Liver (tissue), 9 donors: Measurements from ENCODE around the gene NFKB2. TPM values are rescaled to one million over a fixed set of nuclear protein-coding genes. Genes with fewer than 3 reads are reported as not detected.

ENCODE experiments used
- DNase-seq: peaks from one replicate; pipeline ENCODE4 v3.0.0-alpha.2; 2017; ENCODE audit warnings: low spot score
- H3K27ac ChIP-seq, 2 donors: one replicate each; pipeline ENCODE4 v1.7.0; 2013; ENCODE audit warnings: inconsistent platforms in 2 of 2, low read length in 2 of 2, control low read depth in 1 of 2, low read depth in 1 of 2, mild to moderate bottlenecking in 1 of 2
- H3K27me3 ChIP-seq, 4 donors: one replicate each; pipeline versions ENCODE4 v1.6.1 to v1.7.0; 2013; ENCODE audit warnings: low read length in 3 of 4, inconsistent platforms in 1 of 4, mild to moderate bottlenecking in 1 of 4, moderate library complexity in 1 of 4; ENCODE audit not compliant: control insufficient read depth in 4 of 4, insufficient read depth in 4 of 4
- H3K36me3 ChIP-seq, 4 donors: one replicate each; pipeline versions ENCODE4 v1.6.1 to v1.7.0; 2013; ENCODE audit warnings: low read length in 3 of 4, mild to moderate bottlenecking in 3 of 4, low read depth in 1 of 4, moderate library complexity in 1 of 4; ENCODE audit not compliant: control insufficient read depth in 4 of 4, insufficient read depth in 3 of 4
- H3K4me1 ChIP-seq, 4 donors: one replicate each; pipeline versions ENCODE4 v1.6.1 to v1.7.0; 2013; ENCODE audit warnings: low read length in 3 of 4, mild to moderate bottlenecking in 3 of 4, moderate library complexity in 1 of 4; ENCODE audit not compliant: control insufficient read depth in 4 of 4, insufficient read depth in 4 of 4
- H3K4me3 ChIP-seq, 3 donors: one replicate each; pipeline versions ENCODE4 v1.6.1 to v1.7.0; 2013; ENCODE audit warnings: low read length in 3 of 3, control low read depth in 1 of 3, low read depth in 1 of 3, mild to moderate bottlenecking in 1 of 3
- H3K9ac ChIP-seq, 2 donors: one replicate each; pipeline ENCODE4 v1.7.0; 2013; ENCODE audit warnings: low read length in 2 of 2, mild to moderate bottlenecking in 2 of 2, moderate library complexity in 2 of 2, control low read depth in 1 of 2, low read depth in 1 of 2
- H3K9me3 ChIP-seq, 4 donors: one replicate each; pipeline versions ENCODE4 v1.6.1 to v1.7.0; 2013; ENCODE audit warnings: low read length in 3 of 4; ENCODE audit not compliant: control insufficient read depth in 4 of 4
- EGR1 ChIP-seq, 2 donors: IDR thresholded peaks; 2 replicates each; pipeline ENCODE4 v1.6.1; 2016 to 2018; ENCODE audit warnings: antibody characterized with exemption in 2 of 2, low read depth in 2 of 2
- FOXA1 ChIP-seq: IDR thresholded peaks from 2 replicates; pipeline ENCODE4 v1.6.1; 2016; ENCODE audit warnings: antibody characterized with exemption
- FOXA2 ChIP-seq: IDR thresholded peaks from 2 replicates; pipeline ENCODE4 v1.6.1; 2016; ENCODE audit warnings: antibody characterized with exemption
- GABPA ChIP-seq, 2 donors: IDR thresholded peaks in 1 of 2; conservative IDR thresholded peaks in 1 of 2; 2 replicates each; pipeline ENCODE4 v1.6.1; 2016; ENCODE audit warnings: antibody characterized with exemption in 2 of 2, mild to moderate bottlenecking in 1 of 2, moderate library complexity in 1 of 2
- HNF4A ChIP-seq, 2 donors: conservative IDR thresholded peaks; 2 replicates each; pipeline ENCODE4 v1.6.1; 2016; ENCODE audit warnings: antibody characterized with exemption in 2 of 2, mild to moderate bottlenecking in 2 of 2
- HNF4G ChIP-seq: IDR thresholded peaks from 2 replicates; pipeline ENCODE4 v1.6.1; 2016; ENCODE audit warnings: antibody characterized with exemption
- JUND ChIP-seq, 2 donors: IDR thresholded peaks; 2 replicates each; pipeline ENCODE4 v1.6.1; 2016; ENCODE audit warnings: antibody characterized with exemption in 2 of 2
- NR2F2 ChIP-seq: IDR thresholded peaks from 2 replicates; pipeline ENCODE4 v1.6.1; 2016; ENCODE audit warnings: antibody characterized with exemption
- RAD21 ChIP-seq, 2 donors: IDR thresholded peaks; 2 replicates each; pipeline ENCODE4 v1.6.1; 2016; ENCODE audit warnings: antibody characterized with exemption in 2 of 2, mild to moderate bottlenecking in 2 of 2
- RXRA ChIP-seq, 2 donors: IDR thresholded peaks; 2 replicates each; pipeline ENCODE4 v1.6.1; 2017 to 2018; ENCODE audit warnings: antibody characterized with exemption in 2 of 2, mild to moderate bottlenecking in 1 of 2
- SP1 ChIP-seq: IDR thresholded peaks from 2 replicates; pipeline ENCODE4 v1.6.1; 2018; ENCODE audit warnings: antibody characterized with exemption, mild to moderate bottlenecking
- TAF1 ChIP-seq: conservative IDR thresholded peaks from 2 replicates; pipeline ENCODE4 v1.6.1; 2016; ENCODE audit warnings: antibody characterized with exemption, mild to moderate bottlenecking
- YY1 ChIP-seq: IDR thresholded peaks from 2 replicates; pipeline ENCODE4 v1.6.1; 2016; ENCODE audit warnings: antibody characterized with exemption, mild to moderate bottlenecking
- WGBS: extraction: QIAGEN DNeasy Blood & Tissue Kit; methylation state at CpG from one replicate; pipeline ENCODE4 v1.1.7; 2013; 5-methylcytosine and 5-hydroxymethylcytosine counted together
- polyA plus RNA-seq, 2 donors: library from polyadenylated mRNA; stranded (reverse) in 1 of 2; unstranded in 1 of 2; fragments of 200-250 nt in 1 of 2; fragments of >200 nt in 1 of 2; fragmentation: Nextera tagmentation in 1 of 2; extraction: Ambion mirVana in 1 of 2; gene quantifications; one replicate each; pipeline versions ENCODE4 v1.2.1 to v1.2.3, GENCODE V29; 2013 to 2015
- total RNA-seq, 2 donors: library from RNA; depleted of rRNA; stranded (reverse); fragments of >200 nt; gene quantifications; one replicate each; pipeline ENCODE4 v1.2.3, GENCODE V29; 2014
- TF ChIP-seq, protein P1 (sequence below): IDR thresholded peaks from 2 replicates; pipeline ENCODE4 v1.6.1; 2016; ENCODE audit warnings: antibody characterized with exemption
- TF ChIP-seq, protein P2 (sequence below): IDR thresholded peaks from 2 replicates; pipeline ENCODE4 v1.6.1; 2016; ENCODE audit warnings: antibody characterized with exemption
- TF ChIP-seq, protein P3 (sequence below): fragments of 150-350 bp; IDR thresholded peaks from 2 replicates; pipeline ENCODE4 v1.5.1; 2017; ENCODE audit warnings: improper control_type of control experiment, low read depth, low read length; ENCODE audit not compliant: missing input control
- TF ChIP-seq, protein P4 (sequence below): IDR thresholded peaks from 2 replicates; pipeline ENCODE4 v1.6.1; 2016; ENCODE audit warnings: antibody characterized with exemption, mild to moderate bottlenecking
- TF ChIP-seq, protein P5 (sequence below): IDR thresholded peaks from 2 replicates; pipeline ENCODE4 v1.6.1; 2016; ENCODE audit warnings: antibody characterized with exemption
- donor health status: healthy.
- donor health status: healthy.
- donor health status: healthy.
- donor health status: healthy.
- donor health status: healthy.

Gene NFKB2
- total and polyA plus RNA-seq, 4 donors = 1.8 to 8.5 (median 7.1) TPM

DNA sequence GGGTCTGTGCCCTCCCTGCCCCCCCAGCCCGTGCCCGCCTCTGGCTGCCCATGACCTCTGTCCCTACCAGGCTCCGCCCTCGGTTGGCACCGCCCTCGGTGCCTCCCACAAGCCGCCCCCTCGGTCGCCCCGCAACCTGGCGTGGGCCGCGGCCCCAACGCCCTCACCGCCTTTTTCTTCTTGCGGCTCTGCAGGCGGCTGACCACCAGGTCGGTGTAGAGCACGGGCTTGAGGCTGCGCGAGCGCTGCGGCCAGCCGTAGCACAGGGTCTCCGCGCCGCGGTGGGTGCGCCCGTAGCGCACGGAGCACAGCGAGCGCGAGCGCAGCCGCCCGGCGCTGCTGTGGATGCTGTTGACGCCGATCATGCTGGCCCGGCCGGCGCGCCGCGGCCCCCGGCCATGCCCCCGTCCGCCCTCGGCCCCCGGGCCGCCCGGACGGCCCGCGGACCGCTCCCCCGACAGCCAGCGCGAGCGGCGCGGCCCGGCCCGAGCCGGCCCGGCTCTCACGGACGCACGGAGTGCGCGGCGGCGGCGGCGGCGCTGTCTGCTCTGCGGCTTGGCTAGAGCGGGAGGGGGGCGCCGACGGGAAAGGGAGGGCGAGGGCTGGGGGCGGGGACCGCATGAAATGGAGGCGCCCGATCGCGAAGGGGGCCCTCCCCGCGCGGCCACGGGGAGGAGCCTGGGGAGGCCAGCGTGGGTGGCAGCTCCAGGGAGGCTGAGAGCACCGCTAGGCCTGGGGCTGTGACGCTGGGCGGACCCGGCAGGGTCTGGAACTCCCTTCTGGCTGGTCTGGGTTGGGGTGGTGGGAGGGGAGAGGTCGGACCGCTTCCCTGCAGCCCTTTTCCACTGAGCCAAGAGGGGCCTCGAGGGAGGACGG is 13.5 kb downstream of the NFKB2 start (continued):
- TF ChIP-seq GABPA (IDR thresholded peaks at IDR 0.05 in 1 of 2, conservative IDR thresholded peaks at IDR 0.05 in 1 of 2) = no peak
- TF ChIP-seq RAD21 (IDR thresholded peaks at IDR 0.05) = no peak
- no peak for TF ChIP-seq EGR1 (IDR thresholded peaks at IDR 0.05; ENCODE audit: low read depth in 2 of 2)
- TF ChIP-seq FOXA1 = no peak
- TF ChIP-seq YY1 = no peak
- no peak for TF ChIP-seq HNF4A (conservative IDR thresholded peaks at IDR 0.05)
- no peak for TF ChIP-seq NR2F2

DNA sequence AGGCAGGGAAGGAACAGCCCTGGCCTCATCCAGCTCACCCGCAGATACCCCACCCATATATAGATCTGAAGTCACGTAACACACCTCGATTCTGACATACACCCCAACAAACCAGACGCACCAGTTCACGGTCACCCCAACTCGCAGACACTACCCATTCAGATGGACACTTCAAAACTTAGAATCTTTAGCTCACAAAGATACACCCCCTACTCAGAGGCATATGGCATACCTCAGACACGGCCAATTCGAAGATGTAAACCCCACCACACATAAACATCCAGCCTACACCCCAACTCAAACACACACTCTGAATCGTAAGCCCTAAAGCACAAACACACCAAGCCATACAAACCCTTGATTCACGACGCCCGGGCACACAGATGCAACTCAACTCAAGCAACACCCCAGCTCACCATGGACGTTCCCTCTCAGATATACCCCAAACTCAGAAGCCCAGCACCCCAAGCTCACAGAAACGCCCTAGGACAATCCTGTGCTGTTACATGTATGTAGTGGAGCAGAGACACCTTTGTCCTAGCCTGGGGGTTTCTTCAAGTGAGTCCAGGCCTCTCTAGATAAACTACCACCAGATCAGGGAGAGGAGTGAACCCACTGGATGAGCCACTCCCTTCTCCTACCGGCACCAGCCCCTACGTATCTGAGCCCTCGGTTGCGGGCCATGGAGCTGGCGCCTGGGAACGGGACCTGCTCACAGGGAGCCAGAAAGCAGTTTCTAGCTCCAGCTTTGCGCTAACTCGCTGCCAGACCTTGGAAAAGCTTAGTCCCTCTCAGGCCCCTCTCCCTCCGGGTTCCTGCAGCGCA is 14.3 kb downstream of the NFKB2 start:
- no peak overlapping the region for H3K27ac ChIP-seq
- no peak overlapping the region for H3K4me3 ChIP-seq
- no peak overlapping the region for H3K9ac ChIP-seq
- WGBS = 39% methylated on average over 24 of the region's 24 CpGs
- no peaks in the 10 kb centered on the region for H3K36me3 ChIP-seq
- no peak for DNase-seq
- H3K4me1 ChIP-seq = peaks cover 2 to 8% (median 5%) of the 10 kb centered on the region in 4 donors
- no peak for TF ChIP-seq SP1
- TF ChIP-seq, protein P1, sequence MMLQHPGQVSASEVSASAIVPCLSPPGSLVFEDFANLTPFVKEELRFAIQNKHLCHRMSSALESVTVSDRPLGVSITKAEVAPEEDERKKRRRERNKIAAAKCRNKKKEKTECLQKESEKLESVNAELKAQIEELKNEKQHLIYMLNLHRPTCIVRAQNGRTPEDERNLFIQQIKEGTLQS = no peak
- TF ChIP-seq, protein P2, sequence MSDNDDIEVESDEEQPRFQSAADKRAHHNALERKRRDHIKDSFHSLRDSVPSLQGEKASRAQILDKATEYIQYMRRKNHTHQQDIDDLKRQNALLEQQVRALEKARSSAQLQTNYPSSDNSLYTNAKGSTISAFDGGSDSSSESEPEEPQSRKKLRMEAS = no peak
- no peak for TF ChIP-seq HNF4A (conservative IDR thresholded peaks at IDR 0.05)
- no peak for TF ChIP-seq RXRA (IDR thresholded peaks at IDR 0.05)
- no peak for TF ChIP-seq HNF4G
- no peaks in the 10 kb centered on the region for H3K9me3 ChIP-seq
- H3K27me3 ChIP-seq = peaks cover 0 to 25% (median 6%) of the 10 kb centered on the region in 4 donors

DNA sequence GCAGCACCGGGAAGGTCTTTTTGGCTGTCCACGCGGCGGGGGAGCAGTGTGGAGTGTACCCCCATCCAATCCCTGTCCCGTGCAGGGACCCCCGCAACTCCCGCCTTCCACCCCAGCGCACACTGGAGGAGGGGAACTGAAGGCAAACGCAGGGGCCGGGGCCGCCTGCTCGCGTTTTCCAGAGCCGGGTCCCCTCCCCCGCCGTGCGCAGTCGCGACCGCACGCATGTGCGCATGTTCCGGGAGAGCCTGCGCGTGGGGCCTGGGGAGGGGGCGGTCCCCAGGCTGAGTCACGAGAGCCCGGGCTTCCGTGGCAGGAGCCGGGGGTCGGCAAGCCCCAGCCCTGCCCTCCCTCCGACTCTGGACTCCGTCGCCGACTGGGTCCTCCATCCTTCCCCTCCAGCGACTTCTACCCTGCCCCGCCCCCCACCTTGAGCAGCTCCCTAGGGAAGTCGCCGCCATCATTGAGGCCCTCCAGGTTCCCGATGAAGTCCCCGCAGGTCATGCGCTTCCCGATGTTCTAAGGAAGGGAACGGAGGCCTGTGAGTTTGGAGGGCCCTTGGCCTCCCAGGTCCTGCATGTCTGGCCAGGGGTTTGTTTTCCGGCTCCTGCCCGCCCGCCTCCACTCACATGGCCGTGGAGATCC is 15.0 kb downstream of the NFKB2 start:
- Histone ChIP-seq H3K36me3 (no peaks in the 10 kb centered on the region), H3K9me3 (no peaks in the 10 kb centered on the region), H3K27ac (no peak overlapping the region), H3K9ac (no peak overlapping the region), H3K4me1 (peaks cover 2 to 8% (median 5%) of the 10 kb centered on the region in 4 donors), H3K4me3 (no peak overlapping the region), H3K27me3 (peaks cover 0 to 25% (median 6%) of the 10 kb centered on the region in 4 donors)
- WGBS = 7% methylated on average over 48 of the region's 48 CpGs
- DNase-seq = no peak
- no peak for TF ChIP-seq HNF4A (conservative IDR thresholded peaks at IDR 0.05)
- no peak for TF ChIP-seq FOXA2
- TF ChIP-seq, protein P1 = no peak
- no peak for TF ChIP-seq SP1
- TF ChIP-seq NR2F2 = no peak
- TF ChIP-seq, protein P3, sequence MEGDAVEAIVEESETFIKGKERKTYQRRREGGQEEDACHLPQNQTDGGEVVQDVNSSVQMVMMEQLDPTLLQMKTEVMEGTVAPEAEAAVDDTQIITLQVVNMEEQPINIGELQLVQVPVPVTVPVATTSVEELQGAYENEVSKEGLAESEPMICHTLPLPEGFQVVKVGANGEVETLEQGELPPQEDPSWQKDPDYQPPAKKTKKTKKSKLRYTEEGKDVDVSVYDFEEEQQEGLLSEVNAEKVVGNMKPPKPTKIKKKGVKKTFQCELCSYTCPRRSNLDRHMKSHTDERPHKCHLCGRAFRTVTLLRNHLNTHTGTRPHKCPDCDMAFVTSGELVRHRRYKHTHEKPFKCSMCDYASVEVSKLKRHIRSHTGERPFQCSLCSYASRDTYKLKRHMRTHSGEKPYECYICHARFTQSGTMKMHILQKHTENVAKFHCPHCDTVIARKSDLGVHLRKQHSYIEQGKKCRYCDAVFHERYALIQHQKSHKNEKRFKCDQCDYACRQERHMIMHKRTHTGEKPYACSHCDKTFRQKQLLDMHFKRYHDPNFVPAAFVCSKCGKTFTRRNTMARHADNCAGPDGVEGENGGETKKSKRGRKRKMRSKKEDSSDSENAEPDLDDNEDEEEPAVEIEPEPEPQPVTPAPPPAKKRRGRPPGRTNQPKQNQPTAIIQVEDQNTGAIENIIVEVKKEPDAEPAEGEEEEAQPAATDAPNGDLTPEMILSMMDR = no peak
- TF ChIP-seq YY1 = no peak
- TF ChIP-seq, protein P4, sequence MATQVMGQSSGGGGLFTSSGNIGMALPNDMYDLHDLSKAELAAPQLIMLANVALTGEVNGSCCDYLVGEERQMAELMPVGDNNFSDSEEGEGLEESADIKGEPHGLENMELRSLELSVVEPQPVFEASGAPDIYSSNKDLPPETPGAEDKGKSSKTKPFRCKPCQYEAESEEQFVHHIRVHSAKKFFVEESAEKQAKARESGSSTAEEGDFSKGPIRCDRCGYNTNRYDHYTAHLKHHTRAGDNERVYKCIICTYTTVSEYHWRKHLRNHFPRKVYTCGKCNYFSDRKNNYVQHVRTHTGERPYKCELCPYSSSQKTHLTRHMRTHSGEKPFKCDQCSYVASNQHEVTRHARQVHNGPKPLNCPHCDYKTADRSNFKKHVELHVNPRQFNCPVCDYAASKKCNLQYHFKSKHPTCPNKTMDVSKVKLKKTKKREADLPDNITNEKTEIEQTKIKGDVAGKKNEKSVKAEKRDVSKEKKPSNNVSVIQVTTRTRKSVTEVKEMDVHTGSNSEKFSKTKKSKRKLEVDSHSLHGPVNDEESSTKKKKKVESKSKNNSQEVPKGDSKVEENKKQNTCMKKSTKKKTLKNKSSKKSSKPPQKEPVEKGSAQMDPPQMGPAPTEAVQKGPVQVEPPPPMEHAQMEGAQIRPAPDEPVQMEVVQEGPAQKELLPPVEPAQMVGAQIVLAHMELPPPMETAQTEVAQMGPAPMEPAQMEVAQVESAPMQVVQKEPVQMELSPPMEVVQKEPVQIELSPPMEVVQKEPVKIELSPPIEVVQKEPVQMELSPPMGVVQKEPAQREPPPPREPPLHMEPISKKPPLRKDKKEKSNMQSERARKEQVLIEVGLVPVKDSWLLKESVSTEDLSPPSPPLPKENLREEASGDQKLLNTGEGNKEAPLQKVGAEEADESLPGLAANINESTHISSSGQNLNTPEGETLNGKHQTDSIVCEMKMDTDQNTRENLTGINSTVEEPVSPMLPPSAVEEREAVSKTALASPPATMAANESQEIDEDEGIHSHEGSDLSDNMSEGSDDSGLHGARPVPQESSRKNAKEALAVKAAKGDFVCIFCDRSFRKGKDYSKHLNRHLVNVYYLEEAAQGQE = no peak
- TF ChIP-seq RXRA (IDR thresholded peaks at IDR 0.05) = no peak
- TF ChIP-seq GABPA (IDR thresholded peaks at IDR 0.05 in 1 of 2, conservative IDR thresholded peaks at IDR 0.05 in 1 of 2) = no peak
- no peak for TF ChIP-seq FOXA1
- TF ChIP-seq JUND (IDR thresholded peaks at IDR 0.05) = no peak
- TF ChIP-seq EGR1 (IDR thresholded peaks at IDR 0.05; ENCODE audit: low read depth in 2 of 2) = no peak
- TF ChIP-seq TAF1 = no peak
- TF ChIP-seq, protein P5, sequence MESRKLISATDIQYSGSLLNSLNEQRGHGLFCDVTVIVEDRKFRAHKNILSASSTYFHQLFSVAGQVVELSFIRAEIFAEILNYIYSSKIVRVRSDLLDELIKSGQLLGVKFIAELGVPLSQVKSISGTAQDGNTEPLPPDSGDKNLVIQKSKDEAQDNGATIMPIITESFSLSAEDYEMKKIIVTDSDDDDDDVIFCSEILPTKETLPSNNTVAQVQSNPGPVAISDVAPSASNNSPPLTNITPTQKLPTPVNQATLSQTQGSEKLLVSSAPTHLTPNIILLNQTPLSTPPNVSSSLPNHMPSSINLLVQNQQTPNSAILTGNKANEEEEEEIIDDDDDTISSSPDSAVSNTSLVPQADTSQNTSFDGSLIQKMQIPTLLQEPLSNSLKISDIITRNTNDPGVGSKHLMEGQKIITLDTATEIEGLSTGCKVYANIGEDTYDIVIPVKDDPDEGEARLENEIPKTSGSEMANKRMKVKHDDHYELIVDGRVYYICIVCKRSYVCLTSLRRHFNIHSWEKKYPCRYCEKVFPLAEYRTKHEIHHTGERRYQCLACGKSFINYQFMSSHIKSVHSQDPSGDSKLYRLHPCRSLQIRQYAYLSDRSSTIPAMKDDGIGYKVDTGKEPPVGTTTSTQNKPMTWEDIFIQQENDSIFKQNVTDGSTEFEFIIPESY = no peak
- TF ChIP-seq RAD21 (IDR thresholded peaks at IDR 0.05) = no peak
